A673 (cell line): Measurements from ENCODE around the gene NOSIP. TPM values are rescaled to one million over a fixed set of nuclear protein-coding genes. Genes with fewer than 3 reads are reported as not detected.
A peak's percentile ranks its signal among the peaks of the same experiment; 100 is the strongest.

Source experiments
- BruUV-seq: library from RNA; stranded (reverse); fragments of 400-500 nt; replicated peaks from 2 replicates; lab custom pipeline; 2021; lab: Mats Ljungman, UMichigan
- CTCF ChIA-PET: fragments of 300-600 bp; sonication (Branson Sonifier 250); formaldehyde crosslinking; loops from one replicate; lab custom pipeline; 2022; ENCODE audit warnings: antibody characterized with exemption; lab: Charles Lee
- POLR2A ChIA-PET: fragments of 300-600 bp; sonication (Branson Sonifier 250); formaldehyde crosslinking; loops from one replicate; lab custom pipeline; 2022; ENCODE audit warnings: antibody characterized with exemption; ENCODE audit not compliant: low non-redundant PET; lab: Charles Lee
- DNase-seq: peaks from one replicate; pipeline ENCODE4 v3.0.0-alpha.2; 2015; ENCODE audit warnings: low spot score
- H3K27ac ChIP-seq: fragments of 200-600 bp; sonication (generic); 2 replicates; pipeline ENCODE4 v1.5.1; 2016; ENCODE audit warnings: mixed run types, low read depth, mild to moderate bottlenecking, mixed read lengths, antibody characterized with exemption, low read length; ENCODE audit not compliant: poor library complexity, severe bottlenecking
- H3K27me3 ChIP-seq: fragments of 200-600 bp; sonication (generic); replicated peaks from 2 replicates; pipeline ENCODE4 v1.6.1; 2017; ENCODE audit warnings: mixed run types, low read depth, mild to moderate bottlenecking, mixed read lengths, antibody characterized with exemption, low read length; ENCODE audit not compliant: insufficient read depth, poor library complexity
- H3K36me3 ChIP-seq: fragments of 200-600 bp; sonication (generic); 2 replicates; pipeline ENCODE4 v1.6.1; 2016; ENCODE audit warnings: mixed run types, mild to moderate bottlenecking, mixed read lengths, antibody characterized with exemption, low read length; ENCODE audit not compliant: insufficient read depth, poor library complexity, severe bottlenecking
- H3K4me1 ChIP-seq: fragments of 200-600 bp; sonication (generic); 2 replicates; pipeline ENCODE4 v1.6.1; 2017; ENCODE audit warnings: mixed run types, mild to moderate bottlenecking, mixed read lengths, antibody characterized with exemption, low read length; ENCODE audit not compliant: insufficient read depth, poor library complexity, severe bottlenecking
- H3K4me3 ChIP-seq: fragments of 200-600 bp; sonication (generic); 2 replicates; pipeline ENCODE4 v1.5.1; 2016; ENCODE audit warnings: low read depth, mixed run types, mild to moderate bottlenecking, mixed read lengths, low read length; ENCODE audit not compliant: poor library complexity, severe bottlenecking
- H3K9me3 ChIP-seq: fragments of 200-600 bp; sonication (generic); 2 replicates; pipeline ENCODE4 v1.6.1; 2016; ENCODE audit warnings: mixed run types, low read depth, mild to moderate bottlenecking, mixed read lengths, antibody characterized with exemption, low read length; ENCODE audit not compliant: poor library complexity, severe bottlenecking
- EZH2 ChIP-seq: fragments of 200-600 bp; sonication (generic); IDR thresholded peaks from 2 replicates; pipeline ENCODE4 v1.6.1; 2017; ENCODE audit warnings: borderline replicate concordance, low read depth, mild to moderate bottlenecking, mixed read lengths, antibody characterized with exemption, low read length; ENCODE audit not compliant: poor library complexity, severe bottlenecking
- intact Hi-C: fragments of 100-400 bp; cut with micrococcal nuclease; formaldehyde crosslinking; loops from one replicate; pipeline ENCODE4 v1.10.0; 2022; ENCODE audit not compliant: unreplicated experiment
- total RNA-seq: library from RNA; stranded (reverse); gene quantifications from 2 replicates; pipeline ENCODE4 v1.2.3, GENCODE V29; 2021
- TF ChIP-seq, protein P1 (sequence below): fragments of 300-800, 200-600 bp; sonication (generic); conservative IDR thresholded peaks from 2 replicates; pipeline ENCODE4 v1.5.1; 2017; ENCODE audit warnings: low read depth, mild to moderate bottlenecking, antibody characterized with exemption, low read length, moderate library complexity, mixed read lengths

NOSIP gene
- total RNA-seq, 1 experiment from 2014 or later: 178 TPM

DNA sequence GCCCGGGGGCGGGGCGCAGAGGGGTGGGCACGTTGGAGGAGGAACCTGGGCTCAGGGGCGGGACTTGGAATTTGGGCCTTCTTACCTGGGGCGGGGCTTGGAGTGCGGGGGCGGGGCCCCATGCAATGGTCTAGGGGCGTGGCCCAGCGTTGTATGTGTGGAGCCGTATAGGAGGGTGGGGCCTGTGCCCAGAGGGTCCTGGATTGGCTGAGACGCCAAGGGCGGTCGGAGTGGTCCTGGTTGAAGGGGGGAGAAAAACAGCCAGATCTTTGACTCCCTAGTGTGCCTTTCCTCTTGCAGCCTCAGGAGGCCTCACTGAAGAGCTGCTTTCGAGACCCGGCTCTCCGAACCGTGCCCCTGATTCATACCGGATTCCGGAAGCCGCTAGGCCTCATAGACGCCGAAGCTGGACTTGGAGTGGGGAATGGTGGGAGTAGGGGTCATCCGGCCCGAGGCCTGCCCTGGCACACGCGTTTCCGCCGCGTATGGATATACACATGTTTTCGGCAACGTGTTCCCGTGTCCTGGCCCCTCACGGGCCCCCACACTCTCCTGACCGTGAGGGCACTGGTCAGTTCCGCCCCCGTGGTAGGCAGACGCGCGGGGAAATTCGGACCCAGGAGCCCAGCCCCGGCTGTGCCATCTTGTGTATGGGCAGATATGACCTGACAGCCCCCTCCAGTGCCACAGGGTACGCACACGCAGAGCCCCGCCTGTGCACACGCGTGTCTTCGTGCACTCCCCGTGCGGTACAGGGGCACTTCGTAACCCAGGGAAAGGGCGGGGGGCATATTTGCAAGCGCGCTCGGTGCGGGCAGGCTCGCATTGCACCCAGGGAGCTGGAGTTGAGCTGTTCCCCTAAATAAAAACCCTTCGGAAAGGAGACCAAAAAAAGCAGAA, 10.0 kb upstream of the NOSIP start:
- Histone ChIP-seq H3K27ac (peak overlapping the region; percentile 97), H3K36me3 (peaks cover 16% of the 10 kb centered on the region), H3K9me3 (no peaks in the 10 kb centered on the region), H3K4me3 (peak overlapping the region; percentile 80), H3K27me3 (no peaks in the 10 kb centered on the region), H3K4me1 (peaks cover 7% of the 10 kb centered on the region)
- ChIA-PET POLR2A (interaction anchor here (0.6 to 1.0 kb wide), 4 partner anchors 10 to 463 kb away, joined by 3 to 11 read pairs (median 10); partner anchors contain the start of genes NOSIP and TEAD2), CTCF (interaction anchor here (0.6 to 1.3 kb wide), 2 partner anchors 20 to 21 kb away, joined by 6 to 12 read pairs; no protein-coding TSS in a partner anchor)
- TSS peak; percentile 60 for BruUV-seq
- intact Hi-C loops: loop anchor here (5.0 kb wide), 2 partner anchors 87 to 222 kb away; partner anchors contain the start of genes FUZ and PRMT1
- DNase-seq: peak; percentile 99
- no peak for TF ChIP-seq EZH2
- TF ChIP-seq, protein P1, sequence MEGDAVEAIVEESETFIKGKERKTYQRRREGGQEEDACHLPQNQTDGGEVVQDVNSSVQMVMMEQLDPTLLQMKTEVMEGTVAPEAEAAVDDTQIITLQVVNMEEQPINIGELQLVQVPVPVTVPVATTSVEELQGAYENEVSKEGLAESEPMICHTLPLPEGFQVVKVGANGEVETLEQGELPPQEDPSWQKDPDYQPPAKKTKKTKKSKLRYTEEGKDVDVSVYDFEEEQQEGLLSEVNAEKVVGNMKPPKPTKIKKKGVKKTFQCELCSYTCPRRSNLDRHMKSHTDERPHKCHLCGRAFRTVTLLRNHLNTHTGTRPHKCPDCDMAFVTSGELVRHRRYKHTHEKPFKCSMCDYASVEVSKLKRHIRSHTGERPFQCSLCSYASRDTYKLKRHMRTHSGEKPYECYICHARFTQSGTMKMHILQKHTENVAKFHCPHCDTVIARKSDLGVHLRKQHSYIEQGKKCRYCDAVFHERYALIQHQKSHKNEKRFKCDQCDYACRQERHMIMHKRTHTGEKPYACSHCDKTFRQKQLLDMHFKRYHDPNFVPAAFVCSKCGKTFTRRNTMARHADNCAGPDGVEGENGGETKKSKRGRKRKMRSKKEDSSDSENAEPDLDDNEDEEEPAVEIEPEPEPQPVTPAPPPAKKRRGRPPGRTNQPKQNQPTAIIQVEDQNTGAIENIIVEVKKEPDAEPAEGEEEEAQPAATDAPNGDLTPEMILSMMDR: no peak

DNA sequence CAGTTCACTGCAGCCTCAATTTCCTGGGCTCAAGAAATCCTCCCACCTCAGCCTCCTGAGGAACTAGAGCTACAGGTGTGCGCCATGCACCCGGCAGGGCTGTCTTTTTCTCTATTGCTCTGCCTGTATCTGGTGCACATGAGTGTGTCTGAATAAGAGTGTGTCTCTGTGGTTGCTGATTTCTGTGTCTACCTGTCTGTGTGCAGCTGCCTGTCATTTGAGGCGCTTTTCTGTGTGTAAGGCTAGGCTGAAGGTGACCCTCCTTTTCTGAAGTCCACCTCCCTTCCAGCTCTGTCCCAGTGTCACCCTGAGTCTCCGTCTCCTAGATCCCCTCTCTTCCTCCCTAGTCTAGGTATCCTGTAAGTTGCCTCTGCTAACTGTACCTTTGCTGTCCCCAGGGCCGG, 9.1 kb upstream of the NOSIP start:
- TF ChIP-seq, protein P1: no peak
- TF ChIP-seq EZH2: no peak
- no TSS peak for BruUV-seq
- H3K4me3 ChIP-seq: no peak overlapping the region
- ChIA-PET CTCF (interaction anchor here (1.3 kb wide), 1 partner anchor 20 kb away, joined by 6 read pairs; no protein-coding TSS in a partner anchor), POLR2A (interaction anchor here (0.6 kb wide), 1 partner anchor 462 kb away, joined by 11 read pairs; no protein-coding TSS in a partner anchor)
- DNase-seq: no peak
- intact Hi-C loops: no loop called here
- peaks cover 8% of the 10 kb centered on the region for H3K36me3 ChIP-seq
- H3K27me3 ChIP-seq: no peaks in the 10 kb centered on the region
- no peaks in the 10 kb centered on the region for H3K9me3 ChIP-seq
- H3K4me1 ChIP-seq: peaks cover 7% of the 10 kb centered on the region
- no peak overlapping the region for H3K27ac ChIP-seq

DNA sequence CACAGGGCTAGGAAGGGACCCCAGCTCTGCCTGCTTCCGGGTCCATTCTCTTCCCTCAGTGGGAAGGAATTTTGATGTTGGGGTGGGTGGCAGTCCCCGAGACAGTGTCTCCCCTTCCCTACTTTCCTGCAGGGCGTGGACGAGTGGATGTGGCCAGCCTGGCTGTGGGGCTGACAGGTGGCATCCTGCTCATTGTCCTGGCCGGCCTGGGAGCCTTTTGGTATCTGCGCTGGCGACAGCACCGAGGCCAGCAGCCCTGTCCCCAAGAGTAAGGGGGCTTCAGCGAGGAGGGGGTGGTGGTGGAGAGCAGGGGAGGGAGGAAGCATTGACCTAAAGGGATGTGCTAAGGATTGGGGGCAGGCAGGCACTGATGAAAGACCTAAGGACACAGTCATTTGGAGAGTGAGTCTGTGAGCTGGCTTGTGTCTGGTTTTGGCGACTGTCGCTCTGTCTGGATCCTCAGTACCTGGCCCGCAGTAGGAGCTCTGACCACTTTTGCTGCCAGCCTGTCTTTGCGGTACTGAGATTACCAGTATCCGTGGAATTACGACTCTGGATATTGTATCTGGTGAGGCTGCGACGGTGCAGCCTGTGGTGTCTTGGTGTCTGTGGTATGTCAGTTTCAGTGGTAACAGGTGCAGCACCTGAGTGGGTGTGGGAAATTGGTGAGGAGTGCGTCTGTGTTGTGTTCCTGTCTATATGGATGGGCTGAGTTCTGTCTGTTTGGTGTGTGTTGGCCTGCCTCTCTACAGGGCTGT, 8.2 kb upstream of the NOSIP start:
- Histone ChIP-seq H3K4me3 (no peak overlapping the region), H3K4me1 (peaks cover under 1% of the 10 kb centered on the region), H3K27ac (no peak overlapping the region), H3K27me3 (no peaks in the 10 kb centered on the region), H3K9me3 (no peaks in the 10 kb centered on the region), H3K36me3 (no peaks in the 10 kb centered on the region)
- DNase-seq: no peak
- no peak for TF ChIP-seq EZH2
- TF ChIP-seq, protein P1: no peak
- POLR2A ChIA-PET: no interaction called here
- no TSS peak for BruUV-seq
- intact Hi-C loops: no loop called here
- CTCF ChIA-PET: no interaction called here
